ENCODE data around the gene MAP3K15. TPM values are rescaled to one million over a fixed set of nuclear protein-coding genes. Genes with fewer than 3 reads are reported as not detected.
A peak's percentile ranks its signal among the peaks of the same experiment; 100 is the strongest.

MAP3K15 gene
- total RNA-seq, 1 donor from 2014 or later: 2.9 TPM

DNA sequence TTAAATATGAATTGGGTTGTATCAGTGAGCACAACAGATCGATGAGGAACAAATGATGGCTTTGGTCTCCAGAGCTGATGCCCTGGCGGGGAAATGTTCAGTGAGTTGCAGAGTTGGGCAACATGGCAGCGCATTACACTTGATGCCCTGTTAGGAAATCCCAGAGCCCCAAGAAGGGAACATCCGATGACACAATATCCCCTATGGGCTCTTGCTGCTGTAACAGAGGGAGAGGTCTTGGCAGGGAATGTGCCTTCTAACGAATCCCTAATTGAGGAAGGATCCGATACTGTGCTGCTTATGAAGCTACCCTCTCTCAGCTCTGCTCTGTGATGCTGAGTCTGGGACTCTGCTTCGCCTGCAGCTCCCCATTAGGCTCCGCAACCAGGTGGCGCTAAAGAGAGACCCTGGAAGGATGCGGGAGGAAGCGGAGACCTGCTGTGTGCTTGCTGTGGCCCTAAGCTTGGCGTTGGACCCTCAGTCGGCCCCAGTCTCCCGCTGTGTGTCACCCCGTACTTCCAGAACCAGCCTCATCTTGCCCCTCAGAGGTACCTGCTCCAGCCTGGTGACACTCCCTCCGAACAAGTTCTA lies 132.7 kb downstream of the MAP3K15 start:
- peak; percentile 67 for TF ChIP-seq CTCF (conservative IDR thresholded peaks at IDR 0.05)
- Mint-ChIP-seq H3K36me3 (no peaks in the 10 kb centered on the region), H3K27me3 (peaks cover 3% of the 10 kb centered on the region), H3K4me3 (no peak overlapping the region), H3K9me3 (no peaks in the 10 kb centered on the region), H3K27ac (no peak overlapping the region), H3K4me1 (ENCODE audit: unreplicated experiment) (no peaks in the 10 kb centered on the region)
- DNase-seq (ENCODE audit: extremely low spot score, unreplicated experiment): no peak

DNA sequence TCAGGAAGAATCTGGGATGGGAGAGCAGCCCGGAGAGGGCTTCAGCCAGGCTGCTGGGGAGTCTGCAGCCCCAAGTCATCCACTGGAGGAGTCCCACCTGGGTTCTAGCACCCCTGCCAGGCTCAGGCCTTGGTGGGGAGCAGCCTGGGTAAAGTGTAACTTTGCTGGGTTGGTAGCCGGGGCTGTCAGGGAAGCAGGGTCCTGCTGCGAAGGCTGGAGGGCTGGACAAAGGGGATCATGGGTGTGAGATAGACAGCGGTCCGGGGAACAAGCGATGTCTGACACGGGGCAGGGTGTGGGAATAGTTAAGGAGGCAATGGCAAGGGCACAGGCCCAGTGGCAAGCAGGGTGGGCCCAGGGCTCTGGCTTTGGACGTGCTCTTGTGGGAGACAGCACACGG lies 134.0 kb downstream of the MAP3K15 start:
- H3K27me3 Mint-ChIP-seq: peaks cover 3% of the 10 kb centered on the region
- no peaks in the 10 kb centered on the region for H3K9me3 Mint-ChIP-seq
- H3K27ac Mint-ChIP-seq: no peak overlapping the region
- no peak overlapping the region for H3K4me3 Mint-ChIP-seq
- no peaks in the 10 kb centered on the region for H3K4me1 Mint-ChIP-seq (ENCODE audit: unreplicated experiment)
- no peak for DNase-seq (ENCODE audit: extremely low spot score, unreplicated experiment)
- TF ChIP-seq CTCF (conservative IDR thresholded peaks at IDR 0.05): no peak
- no peaks in the 10 kb centered on the region for H3K36me3 Mint-ChIP-seq

- no peaks in the 10 kb centered on the region for H3K27me3 Mint-ChIP-seq
- DNase-seq (ENCODE audit: extremely low spot score, unreplicated experiment): no peak
- no peak for TF ChIP-seq CTCF (conservative IDR thresholded peaks at IDR 0.05)
- no peak overlapping the region for H3K27ac Mint-ChIP-seq
- H3K4me3 Mint-ChIP-seq: no peak overlapping the region
- no peaks in the 10 kb centered on the region for H3K9me3 Mint-ChIP-seq
- H3K36me3 Mint-ChIP-seq: no peaks in the 10 kb centered on the region
- H3K4me1 Mint-ChIP-seq (ENCODE audit: unreplicated experiment): no peaks in the 10 kb centered on the region
Observed at GRCh38 chrX:19377799-19378198, 137.5 kb downstream of the MAP3K15 start.

DNA sequence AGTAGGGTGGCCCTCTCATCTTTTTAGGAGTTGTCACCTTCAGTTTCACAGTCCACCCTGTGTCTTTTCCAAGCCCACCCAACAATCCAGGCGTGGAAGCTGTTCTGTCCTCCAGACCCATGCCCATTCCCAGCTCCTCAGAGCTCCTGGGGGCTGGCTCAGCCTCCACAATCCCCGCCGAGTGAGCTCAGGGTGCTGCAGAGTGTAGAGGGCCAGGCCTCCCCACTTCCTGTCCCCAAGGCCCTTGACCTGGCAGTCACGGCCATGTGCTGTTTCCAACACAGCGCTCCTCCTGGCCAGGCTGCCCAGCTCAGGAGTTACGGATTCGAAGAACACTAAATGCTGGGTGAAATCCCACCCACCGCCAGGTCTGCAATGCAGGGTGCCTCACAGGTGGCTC lies 139.8 kb downstream of the MAP3K15 start:
- DNase-seq (ENCODE audit: extremely low spot score, unreplicated experiment): no peak
- TF ChIP-seq CTCF (conservative IDR thresholded peaks at IDR 0.05): no peak
- no peaks in the 10 kb centered on the region for H3K4me1 Mint-ChIP-seq (ENCODE audit: unreplicated experiment)
- no peak overlapping the region for H3K27ac Mint-ChIP-seq
- no peaks in the 10 kb centered on the region for H3K36me3 Mint-ChIP-seq
- H3K27me3 Mint-ChIP-seq: peaks cover 4% of the 10 kb centered on the region
- H3K4me3 Mint-ChIP-seq: no peak overlapping the region
- H3K9me3 Mint-ChIP-seq: no peaks in the 10 kb centered on the region

- no peaks in the 10 kb centered on the region for H3K36me3 Mint-ChIP-seq
- no peak overlapping the region for H3K27ac Mint-ChIP-seq
- no peaks in the 10 kb centered on the region for H3K9me3 Mint-ChIP-seq
- no peak for TF ChIP-seq CTCF (conservative IDR thresholded peaks at IDR 0.05)
- H3K27me3 Mint-ChIP-seq: peaks cover 4% of the 10 kb centered on the region
- no peak overlapping the region for H3K4me3 Mint-ChIP-seq
- DNase-seq (ENCODE audit: extremely low spot score, unreplicated experiment): no peak
- H3K4me1 Mint-ChIP-seq (ENCODE audit: unreplicated experiment): no peaks in the 10 kb centered on the region
Observed at GRCh38 chrX:19373351-19373891, 141.9 kb downstream of the MAP3K15 start.

Data from type B pancreatic cell (in vitro differentiated cells).